HG03280 (cell line): Measurements from ENCODE around the gene RFX1.
A peak's percentile ranks its signal among the peaks of the same experiment; 100 is the strongest.
"Not testable (repeated sequence)": the region's sequence is repeated elsewhere in the genome, so short reads cannot be mapped to it uniquely, and the experiment has no call there.

ENCODE experiments used
- ATAC-seq: cut with Tn5 transposase; IDR thresholded peaks from one replicate; pipeline ENCODE4 v1.9.1; 2021; ENCODE audit warnings: mild to moderate bottlenecking, moderate library complexity; ENCODE audit not compliant: unreplicated experiment

Gene RFX1

DNA sequence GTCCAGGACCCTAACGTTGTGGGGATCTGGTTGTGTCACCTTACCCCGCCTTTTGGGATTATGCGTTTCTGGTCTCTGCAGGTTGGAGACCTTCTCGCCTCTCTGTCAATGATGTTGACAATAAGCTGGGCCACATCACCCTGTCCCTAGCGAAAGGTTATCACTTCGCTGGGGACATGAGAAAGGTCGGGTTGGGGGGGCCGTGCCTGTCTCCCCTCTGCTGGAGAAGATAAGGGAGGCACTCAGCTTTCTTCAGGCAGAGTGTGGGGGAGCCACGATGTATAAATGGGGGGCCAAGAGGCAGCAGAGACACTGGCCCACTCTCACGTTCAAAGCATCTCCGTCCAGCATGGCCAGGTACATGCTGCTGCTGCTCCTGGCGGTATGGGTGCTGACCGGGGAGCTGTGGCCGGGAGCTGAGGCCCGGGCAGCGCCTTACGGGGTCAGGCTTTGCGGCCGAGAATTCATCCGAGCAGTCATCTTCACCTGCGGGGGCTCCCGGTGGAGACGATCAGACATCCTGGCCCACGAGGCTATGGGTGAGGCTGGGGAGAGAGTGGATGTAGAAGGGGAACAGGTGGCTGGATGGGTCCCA is 21.8 kb upstream of the RFX1 start, which contains the start of gene RLN3:
RLN3 (plus strand) TSS at position 293 of the 595 bp plus-strand sequence; CDS start at position 350, 57 bp downstream.
- no peak for ATAC-seq

DNA sequence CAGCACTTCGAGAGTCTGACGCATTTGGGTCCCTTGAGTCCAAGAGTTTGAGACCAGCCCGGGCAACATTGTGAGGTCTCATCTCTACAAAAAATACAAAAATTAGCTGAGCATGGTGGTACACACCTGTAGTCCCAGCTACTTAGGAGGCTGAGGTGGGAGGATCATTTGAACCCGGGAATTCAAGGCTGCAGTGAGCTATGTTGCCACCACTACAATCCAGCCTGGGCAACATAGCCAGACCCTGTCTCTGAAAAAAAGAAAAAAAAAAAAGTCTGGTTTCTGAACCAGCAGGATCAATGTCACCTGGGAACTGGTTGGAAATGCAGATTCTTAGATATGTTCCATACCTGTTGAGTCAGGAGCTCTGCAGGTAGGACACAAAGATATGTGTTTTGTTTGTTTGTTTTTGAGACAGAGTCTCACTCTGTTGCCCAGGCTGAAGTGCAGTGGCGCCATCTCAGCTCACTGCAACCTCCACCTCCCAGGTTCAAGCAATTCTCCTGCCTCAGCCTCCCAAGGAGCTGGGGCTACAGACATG is 20.6 kb upstream of the RFX1 start:
- not testable (repeated sequence) for ATAC-seq

DNA sequence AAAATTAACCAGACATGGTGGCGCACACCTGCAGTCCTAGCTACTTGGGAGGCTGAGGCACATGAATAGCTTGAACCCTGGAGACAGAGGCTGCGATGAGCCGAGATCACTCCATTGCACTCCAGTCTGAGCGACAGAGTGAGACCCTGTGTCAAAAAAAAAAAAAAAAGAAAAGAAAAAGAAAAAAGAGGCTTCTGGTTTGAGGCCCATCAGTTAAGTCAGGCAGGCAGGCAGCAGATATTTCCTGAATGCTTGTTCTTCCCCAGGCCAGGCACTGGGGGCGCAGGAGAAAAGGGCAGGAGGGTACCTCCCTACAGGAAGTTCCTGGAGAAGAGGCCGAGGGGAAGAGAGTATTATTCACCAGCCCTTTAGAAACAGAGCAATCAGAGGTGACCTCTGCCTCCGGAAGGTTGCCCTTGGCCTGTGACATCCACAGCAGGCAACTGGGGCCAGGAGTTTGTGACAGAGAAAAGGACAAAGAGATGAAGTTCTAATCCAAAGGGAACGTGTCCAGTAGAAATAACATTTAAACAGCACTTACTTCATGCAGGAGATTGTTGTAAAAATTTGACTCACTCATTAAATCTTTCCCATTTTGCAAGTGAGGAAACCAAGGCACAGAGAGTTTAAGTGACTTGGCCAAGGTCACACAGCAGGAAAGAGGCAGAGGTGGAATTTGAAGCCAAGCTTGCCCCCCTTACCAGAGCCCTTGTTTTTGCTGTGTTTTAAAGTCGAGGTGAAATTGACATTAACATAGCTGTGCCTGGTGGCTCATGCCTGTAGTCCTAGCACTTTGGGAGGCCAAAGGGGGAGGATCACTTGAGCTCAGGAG is 17.5 kb upstream of the RFX1 start:
- ATAC-seq, result no peak

DNA sequence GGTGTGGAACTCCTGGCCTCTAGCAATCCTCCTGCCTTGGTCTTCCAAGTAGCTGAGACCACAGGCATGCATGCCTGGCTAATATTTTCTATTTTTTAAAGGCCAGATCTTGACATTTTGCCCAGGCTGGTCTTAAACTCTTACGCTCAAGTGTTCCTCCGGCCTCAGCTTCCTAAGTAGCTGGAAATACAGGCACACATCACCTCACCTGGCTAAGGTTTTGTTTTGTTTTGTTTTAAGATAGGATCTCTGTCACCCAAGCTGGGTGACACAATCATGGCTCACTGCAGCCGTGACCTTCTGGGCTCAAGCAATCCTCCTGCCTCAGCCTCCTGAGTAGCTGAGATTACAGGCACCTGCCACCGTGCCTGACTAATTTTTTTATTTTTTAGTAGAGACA is 16.3 kb upstream of the RFX1 start:
- ATAC-seq, result no peak

DNA sequence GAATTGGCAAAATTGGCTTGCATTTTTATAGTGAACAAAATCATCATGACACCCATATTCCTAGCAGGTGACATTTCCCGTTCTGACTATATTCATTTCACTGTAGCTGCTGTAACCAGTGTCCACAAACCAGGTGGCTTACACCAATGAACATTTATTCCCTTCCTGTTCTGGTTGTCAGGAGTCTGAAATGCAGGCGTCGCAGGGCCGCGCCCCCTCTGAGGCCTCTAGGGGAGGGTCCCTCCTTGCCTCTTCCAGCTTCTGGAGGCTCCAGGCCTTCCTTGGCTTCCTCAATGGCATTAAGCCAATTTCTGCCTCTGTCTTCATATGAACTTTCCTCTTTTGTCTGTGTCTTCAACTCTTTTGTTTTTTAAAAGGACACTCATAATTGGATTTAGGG is 15.4 kb upstream of the RFX1 start:
- ATAC-seq, result no peak

DNA sequence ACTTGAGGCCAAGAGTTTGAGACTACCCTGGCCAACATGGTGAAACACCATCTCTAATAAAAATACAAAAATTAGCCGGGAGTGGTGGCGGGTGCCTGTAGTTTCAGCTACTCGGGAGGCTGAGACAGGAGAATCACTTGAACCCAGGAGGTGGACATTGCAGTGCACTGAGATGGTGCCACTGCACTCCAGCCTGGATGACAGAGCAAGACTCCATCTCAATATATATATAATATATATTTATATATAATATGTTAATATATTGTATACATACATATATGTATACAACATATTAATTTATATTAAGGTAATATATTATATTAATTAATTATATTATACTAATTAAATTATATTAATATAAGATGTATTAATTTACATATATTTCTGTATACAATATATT is 13.6 kb upstream of the RFX1 start:
- not testable (repeated sequence) for ATAC-seq

DNA sequence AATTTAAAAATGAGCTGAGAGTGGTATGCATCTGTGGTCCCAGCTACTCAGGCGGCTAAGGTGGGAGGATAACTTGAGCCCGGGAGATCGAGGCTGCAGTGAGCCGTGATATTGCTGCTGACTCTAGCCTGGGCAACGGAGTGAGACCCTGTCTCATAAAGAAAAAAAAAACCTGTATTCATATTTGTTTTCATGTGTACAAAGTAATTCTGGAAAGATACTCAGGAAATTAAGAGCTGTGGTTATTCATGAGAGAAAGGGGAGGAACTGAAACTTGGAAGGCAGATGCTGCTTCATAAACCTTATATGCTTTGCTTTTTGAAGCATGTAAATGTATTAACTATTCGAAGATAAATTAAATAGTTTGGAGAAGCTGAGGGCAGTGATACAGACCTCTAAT is 13.0 kb upstream of the RFX1 start:
- ATAC-seq, result no peak

DNA sequence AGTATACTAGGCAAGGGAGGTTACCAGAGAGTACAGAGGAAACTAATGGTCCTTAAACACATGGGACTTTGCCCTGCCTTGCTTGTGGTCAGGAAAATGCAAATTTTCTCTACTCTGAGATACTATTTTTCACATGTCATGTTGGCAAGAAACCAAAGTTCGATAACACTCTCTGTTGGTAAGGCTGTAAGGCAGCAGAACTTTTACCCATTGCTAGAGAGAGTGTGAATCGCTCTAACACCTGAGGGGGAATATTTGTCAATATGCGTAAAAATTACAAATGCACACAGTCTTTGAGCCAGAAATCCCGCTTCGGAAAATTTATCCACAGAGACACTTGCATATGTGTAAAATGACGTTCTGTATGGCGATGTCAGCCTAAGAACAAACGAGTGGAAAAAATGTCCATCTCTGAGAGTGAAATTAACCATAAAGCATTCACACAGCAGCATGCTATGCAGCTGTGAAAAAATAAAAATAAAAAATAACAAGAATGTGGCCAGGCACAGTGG is 9.5 kb upstream of the RFX1 start:
- ATAC-seq, result peak; percentile 85

DNA sequence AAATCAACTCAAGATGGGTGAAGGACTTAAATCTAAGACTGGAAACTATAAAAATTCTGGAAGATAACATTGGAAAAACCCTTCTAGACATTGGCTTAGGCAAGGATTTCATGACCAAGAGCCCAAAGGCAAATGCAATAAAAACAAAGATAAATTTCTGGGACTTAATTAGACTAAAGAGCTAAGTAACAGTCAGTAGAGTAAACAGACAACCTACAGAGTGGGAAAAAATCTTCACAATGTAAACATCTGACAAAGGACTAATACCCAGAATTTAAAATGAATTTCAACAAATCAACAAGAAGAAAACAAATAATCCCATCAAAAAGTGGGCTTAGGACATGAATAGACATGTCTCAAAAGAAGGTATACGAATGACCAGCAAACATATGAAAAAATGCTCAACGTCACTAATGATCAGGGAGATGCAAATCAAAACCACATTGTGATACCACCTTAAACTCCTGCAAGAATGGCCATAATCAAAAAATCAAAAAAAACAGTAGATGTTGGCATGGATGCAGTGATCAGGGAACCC is 6.3 kb upstream of the RFX1 start:
- no peak for ATAC-seq

DNA sequence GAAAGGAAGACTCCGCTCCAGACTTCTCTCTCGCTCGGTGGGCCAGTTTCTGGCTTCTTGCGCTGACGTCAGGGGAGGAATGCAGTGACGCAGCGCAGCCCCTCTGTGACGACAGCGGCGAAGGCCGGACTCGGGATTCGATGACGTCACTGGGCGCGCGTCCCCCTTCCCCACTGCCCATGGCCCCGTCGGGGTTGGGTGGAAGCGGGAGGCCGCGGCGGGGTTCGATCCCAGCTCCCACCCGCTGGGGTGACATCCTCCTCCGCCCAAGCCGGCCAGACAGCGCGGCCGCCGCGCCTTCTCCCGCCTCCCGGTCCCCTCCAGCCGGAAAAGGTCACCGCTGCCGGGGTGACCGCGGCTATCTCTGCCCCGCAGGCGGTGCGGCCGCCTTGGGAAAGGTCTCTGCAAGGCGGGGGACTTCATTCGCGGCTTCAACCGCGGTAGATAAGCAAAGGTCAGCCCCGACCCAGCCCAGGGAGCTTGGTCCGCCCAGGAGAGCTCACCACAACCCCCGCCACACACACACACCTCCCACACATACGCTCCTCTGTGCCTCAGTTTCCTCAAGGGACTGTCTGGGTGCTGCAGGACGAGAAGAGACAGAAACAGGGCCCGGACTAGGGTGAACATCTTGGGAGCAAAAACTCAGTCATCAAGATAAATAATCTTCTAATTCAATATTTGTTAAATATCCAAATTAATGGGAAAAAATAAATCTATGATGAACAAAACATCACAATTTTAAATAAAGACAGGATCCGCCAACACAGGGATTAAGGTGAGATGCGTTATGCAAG is 844 bp upstream of the RFX1 start:
- ATAC-seq, result peak; percentile 37

DNA sequence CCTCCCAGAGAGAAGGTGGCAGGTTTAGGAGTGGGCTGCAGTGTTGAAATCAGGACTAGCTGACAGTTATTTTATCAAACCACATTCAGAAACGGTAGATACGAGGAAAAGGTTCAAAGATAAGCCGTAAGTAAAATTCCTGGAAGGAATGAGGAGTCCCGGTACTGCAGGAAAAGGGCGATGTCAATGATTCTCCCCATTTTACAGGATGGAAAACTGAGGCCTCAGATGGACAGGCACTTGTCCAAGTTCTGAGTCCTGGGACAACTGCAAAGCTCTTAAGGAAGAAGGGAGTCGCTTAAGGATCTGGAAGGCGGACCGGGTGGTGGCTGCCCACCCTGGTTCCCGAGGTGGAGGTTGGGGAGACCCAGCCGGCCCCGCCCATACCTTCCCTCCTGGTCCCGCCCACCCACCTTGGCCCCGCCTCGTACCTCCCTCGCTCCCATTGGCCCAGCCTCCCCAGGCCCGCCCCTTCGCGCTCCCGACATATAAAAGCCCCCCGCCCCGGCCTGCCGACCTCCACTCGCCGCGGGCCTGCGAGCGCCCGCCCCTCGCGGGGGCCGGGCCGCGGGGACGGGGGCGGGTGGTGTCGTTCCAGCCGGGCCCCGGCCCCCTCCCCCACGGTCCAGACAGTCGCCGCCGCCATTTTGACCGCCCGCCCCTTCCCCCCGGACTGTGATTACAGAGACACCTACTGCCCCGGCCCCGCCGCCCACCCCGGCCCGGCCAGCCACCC is 603 bp downstream of the RFX1 start:
- ATAC-seq, result peak; percentile 46

DNA sequence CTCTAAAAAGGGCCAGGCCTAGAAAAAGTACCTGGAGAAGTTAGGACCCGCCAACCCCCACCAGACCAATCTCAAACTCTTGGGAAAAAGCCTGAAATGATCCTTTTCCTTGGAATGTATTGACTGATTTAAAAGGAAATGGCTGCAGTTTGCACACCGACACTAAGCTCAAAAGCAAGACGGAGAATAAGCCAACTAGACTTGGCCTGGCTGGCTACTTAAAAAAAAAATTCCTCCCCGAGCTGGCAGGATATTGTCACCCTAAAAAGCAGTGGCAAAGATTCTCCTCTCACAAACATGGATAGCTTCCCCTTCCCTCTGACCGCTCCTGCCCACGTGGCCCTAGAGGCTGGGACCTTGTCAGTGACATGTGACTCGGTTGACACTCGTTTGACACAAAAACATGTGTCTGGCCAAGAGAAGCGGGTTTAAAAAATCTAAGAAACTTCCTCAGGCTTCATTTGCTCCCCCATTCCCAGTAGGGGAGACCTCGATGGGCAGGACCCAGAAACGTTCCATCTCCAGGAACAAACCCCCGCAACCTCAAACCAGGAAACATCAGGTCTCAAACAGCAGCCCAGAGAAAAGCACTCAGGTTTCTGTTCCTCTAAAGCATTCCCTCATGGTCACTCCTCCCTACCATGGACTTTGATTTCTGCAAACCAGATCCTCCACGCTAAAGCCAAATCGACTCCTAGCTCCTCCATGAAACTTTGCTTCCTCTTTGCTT is 1.3 kb downstream of the RFX1 start:
- ATAC-seq, result no peak

DNA sequence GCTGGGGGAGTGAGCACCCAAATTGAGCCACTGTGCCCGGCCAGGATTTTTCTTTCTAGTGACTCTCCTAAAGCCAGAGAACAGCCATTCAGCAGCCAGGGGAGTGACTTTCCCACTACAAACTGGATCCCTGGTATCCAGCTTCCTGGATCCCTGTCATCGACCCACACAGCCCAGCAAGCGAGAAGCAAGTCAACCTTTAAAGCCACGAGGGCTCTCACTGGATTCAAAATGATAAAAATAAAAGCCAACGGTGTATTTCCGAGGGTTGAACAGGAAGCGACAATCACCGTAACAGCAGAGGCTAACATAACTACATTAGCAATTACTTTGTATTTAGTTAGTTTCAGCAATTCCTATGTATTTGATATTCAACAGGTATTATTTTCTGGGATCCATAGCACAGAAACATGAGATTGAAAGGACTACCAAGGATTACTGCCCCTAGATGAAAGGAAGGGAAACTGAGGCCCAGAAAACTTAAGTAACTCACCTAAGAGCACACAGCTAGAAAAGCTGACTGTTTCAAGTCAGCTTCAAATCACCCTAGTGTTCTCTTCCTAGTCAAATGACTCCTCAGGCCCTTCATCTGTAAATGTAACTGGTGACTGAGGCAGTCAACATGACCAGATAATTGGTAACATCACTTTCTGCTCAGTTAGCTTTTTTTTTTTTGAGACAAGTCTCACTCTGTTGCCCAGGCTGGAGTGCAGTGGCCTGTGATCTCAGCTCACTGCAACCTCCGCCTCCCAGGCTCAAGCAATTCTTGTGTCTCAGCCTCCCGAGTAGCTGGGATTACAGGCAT is 2.7 kb downstream of the RFX1 start:
- no peak for ATAC-seq

DNA sequence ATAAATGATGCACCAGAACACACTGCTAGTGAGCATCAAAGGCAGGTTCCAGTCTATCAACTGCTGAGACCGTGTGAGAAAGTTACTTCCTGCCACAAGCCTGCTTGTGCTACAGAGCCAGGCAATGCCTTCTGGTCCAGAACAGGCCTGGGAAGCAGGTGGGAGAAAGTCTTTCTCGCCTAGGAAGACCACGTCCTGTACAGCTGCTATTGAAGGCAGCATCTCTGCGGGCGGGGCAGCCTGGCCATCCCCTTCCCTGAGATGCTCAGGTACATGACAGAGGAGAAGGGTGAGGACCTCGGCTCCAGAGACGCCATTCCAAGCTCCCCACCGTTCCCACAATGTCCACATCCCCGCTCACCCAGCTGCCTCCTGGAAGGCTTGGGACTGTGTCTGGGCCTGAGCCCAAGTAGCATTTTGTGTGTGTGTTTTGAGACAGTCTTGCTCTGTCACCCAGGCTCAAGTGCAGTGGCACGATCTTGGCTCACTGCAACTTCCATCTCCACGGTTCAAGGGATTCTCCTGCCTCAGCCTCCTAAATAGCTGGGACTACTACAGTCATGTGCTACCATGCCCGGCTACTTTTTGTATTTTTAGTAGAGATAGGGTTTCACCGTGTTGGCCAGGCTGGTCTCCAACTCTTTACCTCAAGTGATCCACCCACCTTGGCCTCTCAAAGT is 3.4 kb downstream of the RFX1 start:
- no peak for ATAC-seq

DNA sequence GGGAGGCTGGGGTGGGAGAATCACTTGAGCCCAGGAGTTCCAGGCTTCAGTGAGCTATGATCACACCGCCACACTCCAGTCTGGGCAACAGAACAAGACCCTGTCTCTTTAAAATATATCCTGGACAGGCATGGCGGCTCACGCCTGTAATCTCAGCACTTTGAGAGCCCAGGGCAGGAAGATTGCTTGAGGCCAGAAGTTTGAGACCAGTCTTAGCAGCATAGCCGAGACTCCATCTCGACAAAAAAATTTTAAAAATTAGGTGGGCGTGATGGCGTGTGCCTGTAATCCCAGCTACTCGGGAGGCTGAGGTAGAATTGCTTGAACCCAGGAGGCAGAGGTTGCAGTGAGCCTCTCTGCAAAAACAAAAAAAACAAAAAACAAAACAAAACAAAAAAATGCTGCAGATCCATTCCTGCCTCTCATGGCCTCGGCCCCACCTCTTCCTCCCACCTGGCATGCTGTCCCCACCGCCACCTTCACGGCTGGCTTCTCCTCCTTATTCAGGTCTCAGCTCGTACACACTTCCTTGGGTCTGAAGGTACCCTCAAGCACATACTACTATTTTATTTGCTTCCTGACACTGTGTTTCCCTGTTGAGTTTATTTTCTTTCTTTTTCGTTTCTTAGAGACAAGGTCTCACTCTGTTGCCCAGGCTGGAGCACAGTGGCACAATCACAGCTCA is 5.3 kb downstream of the RFX1 start:
- no peak for ATAC-seq

DNA sequence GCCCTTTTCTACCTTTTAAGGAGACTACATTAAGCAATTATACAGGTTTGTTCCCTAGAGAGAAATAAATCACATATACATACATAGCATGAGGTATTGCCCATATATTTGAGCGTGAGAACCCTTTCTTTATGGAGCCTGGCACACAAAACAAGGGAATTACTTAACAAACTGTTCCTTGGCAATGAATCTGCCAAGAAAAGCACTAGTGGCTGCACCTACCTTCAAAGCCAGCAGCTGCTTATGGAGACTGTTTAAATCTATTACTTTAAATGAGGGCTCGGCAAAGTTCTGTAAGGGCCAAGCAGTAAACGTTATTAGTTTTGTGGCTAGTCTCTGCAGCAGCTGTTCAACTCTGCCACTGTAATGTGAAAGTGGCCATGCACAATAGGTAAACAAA is 7.0 kb downstream of the RFX1 start:
- no peak for ATAC-seq

DNA sequence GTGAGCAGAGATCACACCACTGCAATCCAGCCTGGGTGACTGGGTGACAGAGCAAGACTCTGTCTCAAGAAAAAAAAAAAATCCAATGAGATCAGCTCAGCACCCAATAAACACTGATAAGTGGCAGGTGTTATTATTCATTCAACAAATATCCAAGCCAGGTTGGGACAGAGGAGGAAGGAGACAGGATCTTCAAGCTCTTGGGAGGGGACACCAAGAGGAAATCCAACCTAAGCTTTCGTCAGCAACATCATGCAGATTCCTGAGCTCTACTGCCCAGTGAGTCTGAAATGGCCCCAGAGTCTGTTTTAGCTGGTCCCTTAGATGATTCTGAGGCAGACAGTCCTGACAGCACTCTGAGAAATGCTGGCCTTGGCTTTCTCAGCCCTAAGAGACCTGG is 7.7 kb downstream of the RFX1 start:
- ATAC-seq, result no peak

DNA sequence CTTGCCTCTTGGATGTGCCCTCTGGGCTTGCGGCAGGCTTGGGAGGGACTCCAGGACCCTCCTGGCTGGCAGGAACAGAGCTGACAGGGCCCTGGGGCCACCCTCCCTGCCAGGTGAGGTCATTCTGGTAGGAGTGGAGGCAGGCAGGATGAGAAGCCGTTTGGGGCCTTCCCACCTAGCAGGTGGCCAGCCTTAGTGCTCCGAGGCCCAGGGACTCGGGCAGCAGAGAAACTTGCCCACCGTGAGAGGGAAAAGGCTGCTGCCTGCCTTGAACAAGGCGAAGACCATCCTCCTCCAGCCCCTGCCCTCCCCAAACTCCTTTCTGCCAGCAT is 8.5 kb downstream of the RFX1 start:
- ATAC-seq, result no peak
